ENCODE data around the gene DUSP19. TPM values are rescaled to one million over a fixed set of nuclear protein-coding genes. Genes with fewer than 3 reads are reported as not detected.
A peak's percentile ranks its signal among the peaks of the same experiment; 100 is the strongest.

Gene DUSP19
- total and polyA plus RNA-seq, 10 of the 15 experiments (the other 5 are each of a cell fraction or from before 2014, with no cell fraction given): 0.16 to 1.7 (median 0.57) TPM

GRCh38 chr2:183134016-183134415 lies 55.5 kb downstream of the DUSP19 start:
- FAIRE-seq: no peak
- TSS peak; percentile 9 for BruUV-seq (replicated peaks)
- intact Hi-C loops (cut with micrococcal nuclease; ENCODE audit: unreplicated experiment): loop anchor here (5.0 kb wide), 1 partner anchor 97 kb away; the partner anchor contains the start of gene NCKAP1
- TF ChIP-seq ZNF592 (IDR thresholded peaks at IDR 0.05) (no peak), CREB1 (IDR thresholded peaks at IDR 0.05; ENCODE audit: low read depth) (no peak), MAX (IDR thresholded peaks at IDR 0.05; ENCODE audit: low read depth, low read length) (no peak), MEF2B (IDR thresholded peaks at IDR 0.05; ENCODE audit: partially characterized antibody, poor library complexity, severe bottlenecking) (no peak), SMAD5 (IDR thresholded peaks at IDR 0.05; ENCODE audit: low read depth) (no peak), POLR2AphosphoS2 (IDR thresholded peaks at IDR 0.05; ENCODE audit: low read depth, low read length) (no peak), BHLHE40 (IDR thresholded peaks at IDR 0.05; ENCODE audit: borderline replicate concordance in 1 of 2, low read depth in 2 of 2, low read length in 1 of 2) (no peak), IKZF1 (conservative IDR thresholded peaks at IDR 0.05) (no peak), ZBTB40 (IDR thresholded peaks at IDR 0.05; ENCODE audit: borderline replicate concordance) (no peak), TARDBP (IDR thresholded peaks at IDR 0.05; ENCODE audit: borderline replicate concordance) (no peak), NRF1 (conservative IDR thresholded peaks at IDR 0.05; ENCODE audit: low read depth, low read length) (no peak), IRF3 (IDR thresholded peaks at IDR 0.05) (no peak), PAX5 (IDR thresholded peaks at IDR 0.05; ENCODE audit: borderline replicate concordance, low read depth, low read length) (no peak), NR2C2 (IDR thresholded peaks at IDR 0.05; ENCODE audit: borderline replicate concordance, control insufficient read depth, insufficient read length, low read depth) (no peak), RUNX3 (IDR thresholded peaks at IDR 0.05; ENCODE audit: low read length) (no peak)

More at GRCh38 chr2:183134016-183134415, 55.5 kb downstream of the DUSP19 start:
- in situ Hi-C loops (cut with MboI): no loop called here
- no peaks in the 10 kb centered on the region for H3K27me3 ChIP-seq (replicated peaks in 1 of 2; ENCODE audit: control insufficient read depth in 2 of 2, insufficient read depth in 2 of 2, low read length in 1 of 2)
- no peaks in the 10 kb centered on the region for H3K9me3 ChIP-seq (replicated peaks; ENCODE audit: control insufficient read depth, insufficient read depth, low read length)
- no peak overlapping the region for H3K4me3 ChIP-seq
- no peak overlapping the region for H3K9ac ChIP-seq (ENCODE audit: control insufficient read depth, insufficient read depth, low read length)
- peaks cover 13% of the 10 kb centered on the region for H3K79me2 ChIP-seq (ENCODE audit: control insufficient read depth, insufficient read depth, low read length)
- ChIA-PET POLR2A (no interaction called here), SMC1A (ENCODE audit: uncharacterized antibody, unreplicated experiment) (no interaction called here), CTCF (no interaction called here), RAD21 (ENCODE audit: unreplicated experiment) (no interaction called here)
- ATAC-seq (no peak), DNase-seq (ENCODE audit: low read depth, low spot score) (no peak)
- H3K27ac ChIP-seq (ENCODE audit: control insufficient read depth, insufficient read depth): no peak overlapping the region
- H4K20me1 ChIP-seq (ENCODE audit: control insufficient read depth, insufficient read depth): no peaks in the 10 kb centered on the region
- H3K4me1 ChIP-seq (ENCODE audit: control insufficient read depth, insufficient read depth, low read length): no peaks in the 10 kb centered on the region
- 96% methylated on average over 2 of the region's 2 CpGs for WGBS (ENCODE audit: insufficient coverage, insufficient replicate concordance, low lambda C conversion rate, missing lambda C conversion rate)
- H3K36me3 ChIP-seq (ENCODE audit: control insufficient read depth in 2 of 2, insufficient read depth in 2 of 2, low read length in 1 of 2): peaks cover 3 to 13% of the 10 kb centered on the region in 2 experiments
- no peak overlapping the region for H2AFZ ChIP-seq (ENCODE audit: control insufficient read depth, low read depth, low read length)
- H3K4me2 ChIP-seq (ENCODE audit: control insufficient read depth, insufficient read depth): no peak overlapping the region
